Activated T-cell treated with anti-CD3 and anti-CD28 coated beads for 1 hour (primary cell): ENCODE results near the gene APOOL.
"Not testable (repeated sequence)": the region's sequence is repeated elsewhere in the genome, so short reads cannot be mapped to it uniquely, and the experiment has no call there.

Experiments
- DNase-seq: peaks from one replicate; pipeline ENCODE4 v3.0.0-alpha.2; 2020; ENCODE audit warnings: low read depth

APOOL gene, protein sequence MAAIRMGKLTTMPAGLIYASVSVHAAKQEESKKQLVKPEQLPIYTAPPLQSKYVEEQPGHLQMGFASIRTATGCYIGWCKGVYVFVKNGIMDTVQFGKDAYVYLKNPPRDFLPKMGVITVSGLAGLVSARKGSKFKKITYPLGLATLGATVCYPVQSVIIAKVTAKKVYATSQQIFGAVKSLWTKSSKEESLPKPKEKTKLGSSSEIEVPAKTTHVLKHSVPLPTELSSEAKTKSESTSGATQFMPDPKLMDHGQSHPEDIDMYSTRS

DNA sequence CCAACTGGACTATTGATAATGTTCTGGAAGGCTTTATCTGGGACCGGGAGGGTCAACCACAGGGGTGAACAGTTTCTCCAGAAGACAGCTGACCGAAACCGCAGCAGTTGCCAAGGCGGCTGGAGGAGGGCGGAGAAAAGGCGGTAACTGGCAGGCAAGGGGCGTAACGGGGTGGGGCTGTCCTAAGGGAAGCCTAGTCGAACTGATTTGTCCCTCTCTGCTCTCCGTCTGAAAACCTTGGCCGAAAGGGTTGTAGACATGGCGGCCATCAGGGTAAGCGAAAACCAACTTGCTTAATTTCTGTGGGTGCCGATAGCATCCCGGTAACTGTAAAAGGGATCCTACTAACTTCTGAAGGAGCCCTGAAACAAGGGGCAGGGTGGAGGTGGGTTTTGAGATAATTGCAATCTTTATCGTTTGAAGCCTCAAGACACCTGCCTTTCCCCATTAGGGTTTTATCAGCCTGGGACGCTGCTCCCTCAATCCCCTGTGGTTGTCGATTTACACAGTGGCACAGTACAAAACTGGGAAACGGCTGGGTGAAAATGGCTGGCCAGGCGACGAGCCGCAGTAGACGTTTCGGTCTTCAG, at the start of gene APOOL:
Gene APOOL, plus strand, starts transcription at position 223 of the 590 bp plus-strand sequence. Its CDS starts 36 bp downstream, at position 259.
- DNase-seq = peak; percentile 55

- no peak for DNase-seq
Observed at GRCh38 chrX:84956304-84956703, 47.4 kb upstream of the APOOL start.

GRCh38 chrX:84974803-84975202, 28.9 kb upstream of the APOOL start:
- DNase-seq = no peak

DNA sequence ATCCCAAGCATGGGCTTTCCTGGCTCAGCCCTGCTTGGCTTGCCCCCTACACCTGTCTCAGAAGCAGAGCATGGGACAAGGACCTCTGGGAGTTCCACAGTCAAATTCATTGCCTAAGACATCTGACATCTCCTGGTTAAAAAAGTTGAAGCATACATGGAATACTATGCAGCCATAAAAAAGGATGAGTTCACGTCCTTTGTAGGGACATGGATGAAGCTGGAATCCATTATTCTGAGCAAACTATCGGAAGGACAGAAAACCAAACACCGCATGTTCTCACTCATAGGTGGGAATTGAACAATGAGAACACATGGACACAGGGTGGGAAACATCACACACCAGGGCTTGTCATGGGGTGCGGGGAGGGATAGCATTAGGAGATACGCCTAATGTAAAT, 11.9 kb upstream of the APOOL start:
- not testable (repeated sequence) for DNase-seq

DNA sequence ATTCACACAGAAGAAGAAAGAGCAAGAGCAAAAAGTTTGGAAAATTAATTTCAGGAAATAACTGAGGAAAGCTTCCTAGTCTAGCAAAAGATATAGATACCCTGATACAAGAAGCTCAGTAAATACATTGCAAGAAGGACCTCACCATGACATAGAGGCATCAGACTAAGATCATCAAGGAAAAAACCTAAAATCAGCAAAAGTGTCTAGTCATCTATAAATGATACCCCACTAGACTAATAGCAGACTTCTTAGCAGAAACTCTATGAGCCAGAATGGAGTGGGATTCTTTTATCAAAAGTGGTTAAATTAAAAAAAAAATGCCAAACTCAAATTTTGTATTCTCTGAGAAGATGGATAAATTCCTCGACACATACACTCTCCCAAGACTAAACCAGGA, 10.5 kb upstream of the APOOL start:
- no peak for DNase-seq

DNA sequence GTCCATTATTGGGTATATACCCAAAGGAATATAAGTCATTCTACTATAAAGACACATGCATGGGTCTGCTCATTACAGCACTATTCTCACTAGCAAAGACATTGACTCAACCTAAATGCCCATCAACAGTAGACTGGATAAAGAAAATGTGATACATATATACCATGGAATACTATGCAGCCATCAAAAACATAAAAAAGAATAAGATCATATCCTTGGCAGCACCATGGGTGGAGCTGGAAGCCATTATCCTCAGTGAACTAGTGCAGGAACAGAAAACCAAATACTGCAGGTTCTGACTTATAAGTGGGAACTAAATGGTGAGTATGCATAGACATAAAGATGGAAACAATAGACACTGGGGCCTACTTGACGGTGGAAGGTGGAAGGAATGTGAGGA, 2.3 kb upstream of the APOOL start:
- DNase-seq = no peak

GRCh38 chrX:85004255-85004654, 578 bp downstream of the APOOL start:
- DNase-seq = no peak

GRCh38 chrX:85012098-85012497, 8.4 kb downstream of the APOOL start:
- no peak for DNase-seq

GRCh38 chrX:85015351-85015750, 11.7 kb downstream of the APOOL start:
- DNase-seq = not testable (repeated sequence)

DNA sequence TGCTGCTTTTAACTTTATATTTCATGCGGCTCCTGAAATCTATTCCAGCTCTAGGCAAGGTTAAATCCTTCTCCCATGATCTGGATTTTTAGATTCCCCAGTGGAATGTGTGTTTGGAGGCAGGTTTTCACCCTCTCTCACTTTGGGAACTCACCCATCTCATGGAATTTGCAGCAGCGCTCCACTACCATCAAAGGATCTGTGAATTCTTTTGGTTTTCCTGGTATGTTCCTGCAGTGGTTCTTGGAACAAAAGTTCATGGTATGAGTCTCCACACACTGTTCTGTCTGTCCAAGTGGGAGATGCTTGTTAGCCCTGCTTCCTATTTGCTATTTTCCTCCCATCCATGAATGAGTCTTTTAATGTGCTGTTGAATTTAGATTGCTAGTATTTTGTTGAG, 14.0 kb downstream of the APOOL start:
- DNase-seq = no peak

GRCh38 chrX:85018471-85018870, 14.8 kb downstream of the APOOL start:
- no peak for DNase-seq

DNA sequence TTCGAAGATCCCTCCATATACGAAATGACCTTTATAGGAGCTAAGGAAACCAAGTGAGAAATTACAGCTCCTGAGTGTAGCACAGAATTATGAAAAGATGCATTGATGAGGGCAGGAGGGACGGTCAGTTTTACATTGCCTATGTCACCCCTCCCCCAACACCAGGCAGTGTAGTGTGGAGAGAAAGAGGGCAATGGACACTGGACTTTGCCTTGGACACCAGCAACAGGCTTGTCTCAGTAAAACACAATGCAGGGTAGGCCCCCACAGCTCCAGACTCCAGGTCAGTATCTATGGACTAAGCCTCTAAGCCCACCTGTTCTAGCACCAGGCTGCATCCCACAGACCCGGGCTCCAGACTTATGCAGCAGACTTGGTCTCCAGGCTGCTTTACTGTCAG, 16.5 kb downstream of the APOOL start:
- no peak for DNase-seq

DNA sequence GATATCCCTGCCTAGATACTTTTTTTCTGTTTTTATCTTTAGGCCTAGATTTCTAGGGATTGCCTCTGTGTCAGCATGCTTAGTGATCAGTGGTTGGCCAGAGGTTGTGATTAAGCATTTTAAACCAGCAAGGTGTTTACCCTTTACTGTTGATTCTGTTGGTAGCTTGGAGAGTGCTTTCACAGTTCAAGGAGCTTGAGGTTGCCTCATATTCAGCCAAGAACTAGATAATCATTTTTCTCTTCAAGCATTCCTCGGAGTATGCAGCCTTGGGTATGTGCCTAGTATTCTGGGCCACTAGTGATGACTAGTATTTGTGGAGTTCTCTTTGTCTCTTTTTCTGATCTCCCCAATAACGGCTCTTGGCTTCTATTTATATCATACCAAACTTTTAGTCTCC, 20.4 kb downstream of the APOOL start:
- no peak for DNase-seq

- DNase-seq = no peak
Observed at GRCh38 chrX:85024562-85024961, 20.9 kb downstream of the APOOL start.

GRCh38 chrX:85026170-85026569, 22.5 kb downstream of the APOOL start:
- no peak for DNase-seq

DNA sequence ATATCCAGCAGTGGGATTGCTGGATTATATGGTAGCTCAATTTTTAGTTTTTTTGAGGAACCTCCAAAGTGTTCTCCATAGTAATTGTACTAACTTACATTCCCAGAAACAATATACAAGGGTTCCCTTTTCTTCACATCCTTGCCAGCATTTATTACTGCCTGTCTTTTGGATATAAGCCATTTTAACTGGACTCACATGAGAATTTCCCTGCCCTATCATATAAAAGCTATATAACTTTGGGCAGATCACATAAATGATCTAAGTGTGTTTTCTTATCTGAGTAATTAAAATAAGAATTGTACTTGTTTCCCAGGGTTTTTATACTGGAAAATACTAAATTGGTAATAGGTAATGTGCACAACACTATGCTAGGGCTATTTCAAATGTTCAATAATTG, 25.4 kb downstream of the APOOL start:
- DNase-seq = no peak

- DNase-seq = no peak
Observed at GRCh38 chrX:85031505-85031904, 27.8 kb downstream of the APOOL start.

DNA sequence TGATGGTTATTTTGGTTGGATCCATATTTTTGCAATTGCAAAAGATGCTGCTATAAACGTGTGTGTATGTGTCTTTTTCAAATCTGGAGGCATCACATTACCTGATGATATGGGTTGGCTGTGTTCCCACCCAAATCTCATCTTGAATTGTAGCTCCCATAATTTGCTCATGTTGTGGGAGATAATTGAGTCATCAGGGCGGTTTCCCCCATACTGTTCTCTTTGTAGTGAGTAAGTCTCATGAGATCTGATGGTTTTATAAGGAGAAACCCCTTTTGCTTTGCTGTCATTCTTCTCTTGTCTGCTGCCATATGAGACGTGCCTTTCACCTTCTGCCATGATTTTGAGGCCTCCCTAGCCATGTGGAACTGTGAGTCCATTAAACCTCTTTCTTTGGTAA, 33.4 kb downstream of the APOOL start:
- no peak for DNase-seq

- DNase-seq = no peak
Observed at GRCh38 chrX:85051627-85052026, 48.0 kb downstream of the APOOL start.

- no peak for DNase-seq
Observed at GRCh38 chrX:85052205-85052604, 48.5 kb downstream of the APOOL start.

- no peak for DNase-seq
Observed at GRCh38 chrX:85052636-85053343, 49.1 kb downstream of the APOOL start.

DNA sequence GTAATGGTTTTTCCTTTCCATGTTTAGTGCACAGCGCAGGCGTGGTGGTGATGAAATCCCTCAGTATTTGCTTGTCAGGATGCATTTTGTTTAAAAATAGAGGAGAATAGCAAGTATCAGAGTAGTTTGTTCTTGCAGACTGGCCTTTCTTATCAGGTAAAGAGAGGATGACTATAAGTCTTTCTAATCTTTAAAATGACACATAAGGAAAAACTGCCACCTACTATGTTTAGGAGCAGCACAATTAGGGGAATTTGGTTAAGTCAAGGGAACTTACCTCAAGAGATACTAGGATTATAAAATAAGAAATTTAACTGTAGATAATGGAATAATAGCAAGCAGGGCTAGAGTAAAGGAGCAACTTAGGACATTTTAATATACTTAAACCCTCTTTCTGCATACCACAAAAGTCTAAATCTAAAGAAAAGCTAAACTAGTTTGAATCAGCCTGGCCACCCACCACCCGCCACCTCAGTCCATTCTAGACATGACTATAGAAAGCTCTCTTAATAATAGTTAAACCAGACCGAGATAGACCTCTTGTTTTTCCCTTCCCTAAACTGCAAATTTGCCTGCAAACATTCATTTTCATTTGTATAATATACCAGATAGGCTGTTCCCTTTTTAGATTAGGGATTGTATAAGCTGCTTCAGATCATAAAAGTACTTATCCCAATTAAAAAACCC, 62.0 kb downstream of the APOOL start:
- no peak for DNase-seq

- DNase-seq = not testable (repeated sequence)
Observed at GRCh38 chrX:85077247-85077646, 73.6 kb downstream of the APOOL start.
